HepG2 (cell line): ENCODE measurements around the gene FGD6. TPM values are rescaled to one million over a fixed set of nuclear protein-coding genes. Genes with fewer than 3 reads are reported as not detected.
A peak's percentile ranks its signal among the peaks of the same experiment; 100 is the strongest.

Source experiments
- ATAC-seq: fragments of 200-7000 bp; cut with Tn5 transposase; 3 replicates; pipeline ENCODE4 v1.9.1; 2020; ENCODE audit warnings: mild to moderate bottlenecking, moderate library complexity
- BruUV-seq: library from RNA; stranded (reverse); fragments of 400-500 nt; replicated peaks from 2 replicates; lab custom pipeline; 2021; lab: Mats Ljungman, UMichigan
- CTCF ChIA-PET: fragments of 300-600 bp; formaldehyde crosslinking; extraction: SDS; loops from one replicate; lab custom pipeline; 2021; ENCODE audit warnings: low total read pairs, inconsistent platforms, low intra/inter-chr PET ratio; lab: Yijun Ruan, JAX
- POLR2A ChIA-PET: fragments of 350-600 bp; sonication (Branson Sonifier 250); formaldehyde crosslinking; loops from one replicate; lab custom pipeline; 2020; ENCODE audit warnings: antibody characterized with exemption, inconsistent platforms; lab: Yijun Ruan, JAX
- DNase-seq: peaks from one replicate; pipeline ENCODE4 v3.0.0-alpha.2; 2015; ENCODE audit warnings: low spot score
- FAIRE-seq: peaks from 3 replicates; lab custom pipeline; 2011; peaks lifted over from hg19 to GRCh38; lab: Jason Lieb, UNC
- H2AFZ ChIP-seq: one replicate; pipeline ENCODE4 v1.6.1; 2011; ENCODE audit warnings: low read length, inconsistent platforms
- H3K27ac ChIP-seq: fragments of 300-600 bp; 3 replicates; pipeline ENCODE4 v1.8.0; 2011; ENCODE audit warnings: mixed run types, mild to moderate bottlenecking, mixed read lengths, low read length, inconsistent platforms; ENCODE audit not compliant: insufficient read depth; ENCODE audit errors: extremely low read length
- H3K27me3 ChIP-seq, 2 experiments: fragments of 200-600 bp in 1 of 2; 2 replicates in 1 of 2; 3 replicates in 1 of 2; pipeline versions ENCODE4 v1.6.0 to v1.8.0; 2011; ENCODE audit warnings: low read length in 2 of 2, mild to moderate bottlenecking in 2 of 2, moderate library complexity in 2 of 2, inconsistent platforms in 1 of 2; ENCODE audit not compliant: insufficient read depth in 2 of 2, control insufficient read depth in 1 of 2
- H3K36me3 ChIP-seq, 2 experiments: fragments of 200-600 bp in 1 of 2; replicated peaks in 1 of 2; 2 replicates in 1 of 2; 3 replicates in 1 of 2; pipeline versions ENCODE4 v1.5.1 to v1.8.0; 2011; ENCODE audit warnings: low read length in 2 of 2, inconsistent platforms in 1 of 2; ENCODE audit not compliant: insufficient read depth in 2 of 2, control insufficient read depth in 1 of 2
- H3K4me1 ChIP-seq: 2 replicates; pipeline ENCODE4 v1.5.1; 2012; ENCODE audit warnings: low read length, inconsistent platforms; ENCODE audit not compliant: insufficient read depth
- H3K4me2 ChIP-seq: 2 replicates; pipeline ENCODE4 v1.6.0; 2011; ENCODE audit warnings: low read depth, low read length, inconsistent platforms
- H3K4me3 ChIP-seq, 3 experiments: fragments of 200-600 bp in 1 of 3; sonication (generic), shearing (Covaris generic) in 1 of 3; replicated peaks in 1 of 3; 2 replicates each; pipeline ENCODE4 v1.5.1; 2011 to 2016; ENCODE audit warnings: low read length in 3 of 3, inconsistent platforms in 2 of 3, low read depth in 2 of 3, mild to moderate bottlenecking in 2 of 3, control low read depth in 1 of 3, mixed read lengths in 1 of 3; ENCODE audit not compliant: insufficient read depth in 1 of 3
- H3K79me2 ChIP-seq: one replicate; pipeline ENCODE4 v1.6.1; 2011; ENCODE audit warnings: low read length, inconsistent platforms; ENCODE audit not compliant: insufficient read depth
- H3K9ac ChIP-seq: 2 replicates; pipeline ENCODE4 v1.6.0; 2011; ENCODE audit warnings: mild to moderate bottlenecking, low read depth, low read length, inconsistent platforms; ENCODE audit not compliant: insufficient read depth
- H3K9me3 ChIP-seq: 2 replicates; pipeline ENCODE4 v1.5.1; 2012; ENCODE audit warnings: mild to moderate bottlenecking, low read length
- H4K20me1 ChIP-seq: 2 replicates; pipeline ENCODE4 v1.6.0; 2011; ENCODE audit warnings: inconsistent platforms, mild to moderate bottlenecking, low read length, moderate library complexity; ENCODE audit not compliant: insufficient read depth
- ARHGAP35 ChIP-seq: sonication (generic); formaldehyde crosslinking; IDR thresholded peaks from 2 replicates; pipeline ENCODE4 v1.9.0; 2022; ENCODE audit warnings: mild to moderate bottlenecking, inconsistent platforms, moderate library complexity, missing genetic modification reagents, borderline replicate concordance
- ARID2 ChIP-seq: sonication (generic); formaldehyde crosslinking; IDR thresholded peaks from 2 replicates; pipeline ENCODE4 v1.8.1; 2022; ENCODE audit warnings: mild to moderate bottlenecking, missing genetic modification reagents, borderline replicate concordance
- CREM ChIP-seq, 2 experiments: sonication (generic) in 1 of 2; formaldehyde crosslinking in 1 of 2; IDR thresholded peaks; 2 replicates each; pipeline versions ENCODE4 v1.4.0 to v1.6.1; 2016 to 2020; ENCODE audit warnings: antibody characterized with exemption in 1 of 2, mild to moderate bottlenecking in 1 of 2, missing genetic modification reagents in 1 of 2
- ESRRA ChIP-seq: sonication (generic); formaldehyde crosslinking; IDR thresholded peaks from 2 replicates; pipeline ENCODE4 v1.5.1; 2020; ENCODE audit warnings: mild to moderate bottlenecking, low read depth, missing genetic modification reagents
- FOXJ3 ChIP-seq: sonication (generic); formaldehyde crosslinking; IDR thresholded peaks from 2 replicates; pipeline ENCODE4 v1.4.0; 2020; ENCODE audit warnings: missing genetic modification reagents, mild to moderate bottlenecking, borderline replicate concordance
- HNF4G ChIP-seq, 2 experiments: sonication (generic) in 1 of 2; formaldehyde crosslinking in 1 of 2; IDR thresholded peaks; 2 replicates each; pipeline versions ENCODE4 v1.4.0 to v1.6.1; 2011 to 2020; ENCODE audit warnings: borderline replicate concordance in 2 of 2, low read depth in 2 of 2, mild to moderate bottlenecking in 2 of 2, low read length in 1 of 2, missing genetic modification reagents in 1 of 2, moderate library complexity in 1 of 2
- ISL2 ChIP-seq: sonication (generic); formaldehyde crosslinking; IDR thresholded peaks from 2 replicates; pipeline ENCODE4 v1.5.0; 2020; ENCODE audit warnings: missing genetic modification reagents
- PHF21A ChIP-seq: sonication (generic); formaldehyde crosslinking; IDR thresholded peaks from 2 replicates; pipeline ENCODE4 v1.5.0; 2020; ENCODE audit warnings: mild to moderate bottlenecking, missing genetic modification reagents
- TBP ChIP-seq: sonication (generic); formaldehyde crosslinking; IDR thresholded peaks from 2 replicates; pipeline ENCODE4 v1.5.0; 2020; ENCODE audit warnings: missing genetic modification reagents
- TGIF2 ChIP-seq: IDR thresholded peaks from 2 replicates; pipeline ENCODE4 v1.6.1; 2016; ENCODE audit warnings: control low read depth, missing compliant biosample characterization
- ZNF143 ChIP-seq: sonication (generic); formaldehyde crosslinking; IDR thresholded peaks from 2 replicates; pipeline ENCODE4 v1.4.0; 2020; ENCODE audit warnings: missing genetic modification reagents
- ZNF260 ChIP-seq: sonication (generic); formaldehyde crosslinking; IDR thresholded peaks from 2 replicates; pipeline ENCODE4 v1.4.0; 2020; ENCODE audit warnings: missing genetic modification reagents, low read depth, mild to moderate bottlenecking, borderline replicate concordance
- ZNF263 ChIP-seq: sonication (generic); formaldehyde crosslinking; IDR thresholded peaks from 2 replicates; pipeline ENCODE4 v1.4.0; 2020; ENCODE audit warnings: missing genetic modification reagents
- ZNF484 ChIP-seq: sonication (generic); formaldehyde crosslinking; IDR thresholded peaks from 2 replicates; pipeline ENCODE4 v1.5.1; 2020; ENCODE audit warnings: mild to moderate bottlenecking, low read depth, missing genetic modification reagents, borderline replicate concordance
- ZNF510 ChIP-seq: sonication (generic); formaldehyde crosslinking; IDR thresholded peaks from 2 replicates; pipeline ENCODE4 v1.4.0; 2020; ENCODE audit warnings: low read depth, mild to moderate bottlenecking, missing genetic modification reagents
- ZNF546 ChIP-seq: sonication (generic); formaldehyde crosslinking; conservative IDR thresholded peaks from 2 replicates; pipeline ENCODE4 v1.8.1; 2023; ENCODE audit warnings: mild to moderate bottlenecking, missing genetic modification reagents
- ZNF572 ChIP-seq: sonication (generic); formaldehyde crosslinking; IDR thresholded peaks from 2 replicates; pipeline ENCODE4 v1.5.1; 2020; ENCODE audit warnings: mild to moderate bottlenecking, missing genetic modification reagents
- whole genome bisulfite sequencing: methylation state at CpG from one replicate; pipeline ENCODE4 v1.1.6; 2017; ENCODE audit warnings: low lambda C conversion rate; 5-methylcytosine and 5-hydroxymethylcytosine counted together
- in situ Hi-C: cut with HindIII; loops from 2 replicates; pipeline ENCODE4 v1.10.0; 2017; ENCODE audit warnings: low pct_unique_long_range_greater_than_20kb; ENCODE audit not compliant: extremely low pct_ligation_motif_present
- intact Hi-C: fragments of 100-400 bp; cut with micrococcal nuclease; formaldehyde crosslinking; loops from one replicate; pipeline ENCODE4 v1.10.0; 2022; ENCODE audit not compliant: unreplicated experiment
- polyA plus RNA-seq, 8 experiments: library from polyadenylated mRNA; depleted of rRNA in 3 of 8; stranded (reverse) in 7 of 8; unstranded in 1 of 8; fragments of >200 nt; fragmentation: Illumina TruSeq in 4 of 8; extraction: Trizol in 4 of 8; gene quantifications; 2 replicates each; pipeline versions ENCODE4 v1.2.1 to v1.2.3, GENCODE V29; 2011 to 2016; ENCODE audit warnings: low read depth in 4 of 8, missing spikeins in 1 of 8, mixed read lengths in 1 of 8; ENCODE audit not compliant: insufficient read depth in 1 of 8
- total RNA-seq, 5 experiments: library from RNA; depleted of rRNA; stranded (reverse); fragments of >200 nt; fragmentation: Illumina TruSeq; extraction: Trizol; gene quantifications; 2 replicates each; pipeline ENCODE4 v1.2.3, GENCODE V29; 2016; ENCODE audit warnings: low read depth in 1 of 5
- TF ChIP-seq, protein P1 (sequence below): IDR thresholded peaks from 2 replicates; pipeline ENCODE4 v1.6.1; 2016; ENCODE audit warnings: low read depth
- TF ChIP-seq, protein P2 (sequence below): sonication (generic); formaldehyde crosslinking; IDR thresholded peaks from 2 replicates; pipeline ENCODE4 v1.9.0; 2021; ENCODE audit warnings: missing genetic modification reagents, borderline replicate concordance

Gene FGD6
- total and polyA plus RNA-seq, 2 of the 13 experiments (the other 11 are each of a cell fraction or from before 2014, with no cell fraction given), result 2.2 to 4.3 TPM

DNA sequence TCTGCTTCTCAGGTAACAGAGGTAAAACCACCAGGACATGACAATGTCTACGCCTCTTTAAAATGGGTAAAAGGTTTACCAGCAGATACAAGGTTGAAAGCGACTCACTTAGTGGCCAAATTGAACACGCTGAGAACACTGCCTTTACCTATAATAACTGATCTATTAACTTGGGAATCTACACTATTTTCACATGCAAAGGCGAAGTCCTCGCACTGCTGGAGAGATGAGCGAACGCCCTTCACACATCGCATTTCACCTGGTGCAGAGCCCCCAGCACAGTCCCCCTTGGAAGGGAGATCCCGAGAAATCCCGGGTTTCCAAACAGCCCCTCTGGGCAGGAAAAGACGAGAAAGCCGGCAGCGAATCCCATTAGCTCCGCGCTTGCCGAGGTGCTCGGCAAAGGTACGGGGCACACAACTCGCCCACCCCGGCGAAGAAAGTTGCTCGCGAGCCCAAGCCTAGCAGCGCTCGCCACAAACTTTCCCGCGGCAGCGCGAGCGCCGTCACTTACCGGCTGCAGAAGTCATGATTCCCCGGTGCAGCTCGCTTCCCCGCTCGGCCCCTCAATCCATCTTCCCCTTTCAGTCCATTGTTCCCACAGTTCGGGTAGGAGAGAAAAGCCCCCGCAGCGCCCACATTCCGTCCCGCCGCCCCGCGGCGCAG is 423 bp downstream of the FGD6 start:
- BruUV-seq, result no TSS peak
- Histone ChIP-seq H3K9me3 (no peaks in the 10 kb centered on the region), H3K9ac (peak overlapping the region; percentile 73), H3K36me3 (no peaks in the 10 kb centered on the region; a peak in 1 of 5 replicates), H3K27ac (peak overlapping the region; percentile 85), H3K4me3 (peak overlapping the region; percentile 75 to 87 (median 84)), H3K4me1 (peaks cover 40% of the 10 kb centered on the region), H4K20me1 (no peaks in the 10 kb centered on the region), H2AFZ (peak overlapping the region; percentile 98), H3K4me2 (peak overlapping the region; percentile 72), H3K27me3 (no peaks in the 10 kb centered on the region; a peak in 1 of 5 replicates), H3K79me2 (peaks cover 61% of the 10 kb centered on the region)
- POLR2A ChIA-PET, result interaction anchor here (0.9 to 1.7 kb wide), 8 partner anchors 9 to 257 kb away, joined by 3 to 9 read pairs (median 5); partner anchors contain the start of genes METAP2 and NR2C1
- DNase-seq, result peak; percentile 27
- 2% methylated on average over 21 of the region's 45 CpGs for WGBS
- ATAC-seq, result peak; percentile 49
- CTCF ChIA-PET, result interaction anchor here (1.9 kb wide), 1 partner anchor 100 kb away, joined by 7 read pairs; no protein-coding TSS in a partner anchor
- in situ Hi-C loops, result loop anchor here (10.0 kb wide), 1 partner anchor 118 kb away; no protein-coding TSS in a partner anchor
- intact Hi-C loops, result loop anchor here (1.0 to 5.0 kb wide), 5 partner anchors 100 to 1055 kb away; partner anchors contain the start of gene NR2C1
- FAIRE-seq, result no peak
- TF ChIP-seq ZNF484, result no peak
- no peak for TF ChIP-seq ISL2 (CRISPR knock-in tag)
- TF ChIP-seq ZNF510 (CRISPR knock-in tag), result 0 out of 2 replicates have a peak, but pooled peaks have one; percentile 26
- TF ChIP-seq ARHGAP35 (CRISPR knock-in tag), result no peak
- 0 out of 2 replicates have a peak, but pooled peaks have one; percentile 9 for TF ChIP-seq TGIF2 (CRISPR knock-in tag)
- TF ChIP-seq ZNF260 (CRISPR knock-in tag), result no peak
- TF ChIP-seq, protein P1, sequence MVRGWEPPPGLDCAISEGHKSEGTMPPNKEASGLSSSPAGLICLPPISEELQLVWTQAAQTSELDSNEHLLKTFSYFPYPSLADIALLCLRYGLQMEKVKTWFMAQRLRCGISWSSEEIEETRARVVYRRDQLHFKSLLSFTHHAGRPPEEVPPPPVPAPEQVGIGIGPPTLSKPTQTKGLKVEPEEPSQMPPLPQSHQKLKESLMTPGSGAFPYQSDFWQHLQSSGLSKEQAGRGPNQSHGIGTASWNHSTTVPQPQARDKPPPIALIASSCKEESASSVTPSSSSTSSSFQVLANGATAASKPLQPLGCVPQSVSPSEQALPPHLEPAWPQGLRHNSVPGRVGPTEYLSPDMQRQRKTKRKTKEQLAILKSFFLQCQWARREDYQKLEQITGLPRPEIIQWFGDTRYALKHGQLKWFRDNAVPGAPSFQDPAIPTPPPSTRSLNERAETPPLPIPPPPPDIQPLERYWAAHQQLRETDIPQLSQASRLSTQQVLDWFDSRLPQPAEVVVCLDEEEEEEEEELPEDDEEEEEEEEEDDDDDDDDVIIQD (CRISPR knock-in tag), result no peak
- TF ChIP-seq TBP (CRISPR knock-in tag), result no peak
- 0 out of 2 replicates have a peak, but pooled peaks have one; percentile 34 for TF ChIP-seq ZNF572 (CRISPR knock-in tag)
- no peak for TF ChIP-seq ARID2 (CRISPR knock-in tag)
- 0 out of 2 replicates have a peak, but pooled peaks have one; percentile 1 for TF ChIP-seq FOXJ3 (CRISPR knock-in tag)
- TF ChIP-seq, protein P2, sequence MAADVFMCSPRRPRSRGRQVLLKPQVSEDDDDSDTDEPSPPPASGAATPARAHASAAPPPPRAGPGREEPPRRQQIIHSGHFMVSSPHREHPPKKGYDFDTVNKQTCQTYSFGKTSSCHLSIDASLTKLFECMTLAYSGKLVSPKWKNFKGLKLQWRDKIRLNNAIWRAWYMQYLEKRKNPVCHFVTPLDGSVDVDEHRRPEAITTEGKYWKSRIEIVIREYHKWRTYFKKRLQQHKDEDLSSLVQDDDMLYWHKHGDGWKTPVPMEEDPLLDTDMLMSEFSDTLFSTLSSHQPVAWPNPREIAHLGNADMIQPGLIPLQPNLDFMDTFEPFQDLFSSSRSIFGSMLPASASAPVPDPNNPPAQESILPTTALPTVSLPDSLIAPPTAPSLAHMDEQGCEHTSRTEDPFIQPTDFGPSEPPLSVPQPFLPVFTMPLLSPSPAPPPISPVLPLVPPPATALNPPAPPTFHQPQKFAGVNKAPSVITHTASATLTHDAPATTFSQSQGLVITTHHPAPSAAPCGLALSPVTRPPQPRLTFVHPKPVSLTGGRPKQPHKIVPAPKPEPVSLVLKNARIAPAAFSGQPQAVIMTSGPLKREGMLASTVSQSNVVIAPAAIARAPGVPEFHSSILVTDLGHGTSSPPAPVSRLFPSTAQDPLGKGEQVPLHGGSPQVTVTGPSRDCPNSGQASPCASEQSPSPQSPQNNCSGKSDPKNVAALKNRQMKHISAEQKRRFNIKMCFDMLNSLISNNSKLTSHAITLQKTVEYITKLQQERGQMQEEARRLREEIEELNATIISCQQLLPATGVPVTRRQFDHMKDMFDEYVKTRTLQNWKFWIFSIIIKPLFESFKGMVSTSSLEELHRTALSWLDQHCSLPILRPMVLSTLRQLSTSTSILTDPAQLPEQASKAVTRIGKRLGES (CRISPR knock-in tag), result no peak
- TF ChIP-seq ZNF546 (CRISPR knock-in tag), result no peak
- TF ChIP-seq PHF21A (CRISPR knock-in tag), result no peak
- TF ChIP-seq ESRRA (CRISPR knock-in tag), result peak; percentile 17; the same call in 1 of the 2 replicates
- TF ChIP-seq HNF4G (IDR thresholded peaks at IDR 0.05; ENCODE audit: borderline replicate concordance, low read depth, low read length), result no peak
- no peak for TF ChIP-seq HNF4G (CRISPR knock-in tag; IDR thresholded peaks at IDR 0.05; ENCODE audit: borderline replicate concordance, low read depth)
- TF ChIP-seq CREM (IDR thresholded peaks at IDR 0.05), result no peak
- no peak for TF ChIP-seq CREM (CRISPR knock-in tag; IDR thresholded peaks at IDR 0.05)
- TF ChIP-seq ZNF143, result no peak
- TF ChIP-seq ZNF263 (CRISPR knock-in tag), result no peak
